Choroid plexus epithelial cell (primary cell): ENCODE results near the gene EXTL2.
"Not testable (repeated sequence)": the region's sequence is repeated elsewhere in the genome, so short reads cannot be mapped to it uniquely, and the experiment has no call there.

Experiments used
- DNase-seq: peaks from one replicate; pipeline ENCODE4 v3.0.0-alpha.2; 2010; ENCODE audit warnings: low read depth
- H3K4me3 ChIP-seq: 2 replicates; pipeline ENCODE4 v1.5.1; 2011; ENCODE audit warnings: low read depth, mild to moderate bottlenecking, control low read depth, low read length, moderate library complexity
- CTCF ChIP-seq: conservative IDR thresholded peaks from 2 replicates; pipeline ENCODE4 v1.5.1; 2011; ENCODE audit warnings: low read depth, mild to moderate bottlenecking, control low read depth, inconsistent platforms, low read length, moderate library complexity

Gene EXTL2

GRCh38 chr1:100866041-100866900, 28.4 kb downstream of the EXTL2 start:
- DNase-seq, result peak; percentile 86

GRCh38 chr1:100862591-100862990, 32.1 kb downstream of the EXTL2 start:
- TF ChIP-seq CTCF, result no peak
- no peak overlapping the region for H3K4me3 ChIP-seq
- peak; percentile 68 for DNase-seq

More at GRCh38 chr1:100866041-100866900, 28.4 kb downstream of the EXTL2 start:
- peak; percentile 58 for TF ChIP-seq CTCF
- peak overlapping the region; percentile 1 for H3K4me3 ChIP-seq

- no peak for TF ChIP-seq CTCF
- peak; percentile 51 for DNase-seq
- no peak overlapping the region for H3K4me3 ChIP-seq
These were observed 33.3 kb downstream of the EXTL2 start for GRCh38 chr1:100861379-100861778.

- peak; percentile 83 for DNase-seq
These were observed 34.1 kb downstream of the EXTL2 start for GRCh38 chr1:100860397-100860991.

GRCh38 chr1:100855116-100855515, 39.5 kb downstream of the EXTL2 start:
- not testable (repeated sequence) for H3K4me3 ChIP-seq
- DNase-seq, result peak; percentile 55

More at GRCh38 chr1:100860397-100860991, 34.1 kb downstream of the EXTL2 start:
- no peak for TF ChIP-seq CTCF
- H3K4me3 ChIP-seq, result no peak overlapping the region

- H3K4me3 ChIP-seq, result no peak overlapping the region
- no peak for DNase-seq
- no peak for TF ChIP-seq CTCF
These were observed 41.7 kb downstream of the EXTL2 start for GRCh38 chr1:100852976-100853375.

GRCh38 chr1:100851726-100852125, 42.9 kb downstream of the EXTL2 start:
- no peak for DNase-seq
- no peak for TF ChIP-seq CTCF
- H3K4me3 ChIP-seq, result no peak overlapping the region
